NCI-H1436 treated with DMSO at 0.1 percent for 48 hours (cell line): ENCODE results near the gene ADAMTS2.

Experiments
- DNase-seq: peaks from one replicate; lab custom pipeline; 2025; lab: John Stamatoyannopoulos, UW

The ADAMTS2 gene

DNA sequence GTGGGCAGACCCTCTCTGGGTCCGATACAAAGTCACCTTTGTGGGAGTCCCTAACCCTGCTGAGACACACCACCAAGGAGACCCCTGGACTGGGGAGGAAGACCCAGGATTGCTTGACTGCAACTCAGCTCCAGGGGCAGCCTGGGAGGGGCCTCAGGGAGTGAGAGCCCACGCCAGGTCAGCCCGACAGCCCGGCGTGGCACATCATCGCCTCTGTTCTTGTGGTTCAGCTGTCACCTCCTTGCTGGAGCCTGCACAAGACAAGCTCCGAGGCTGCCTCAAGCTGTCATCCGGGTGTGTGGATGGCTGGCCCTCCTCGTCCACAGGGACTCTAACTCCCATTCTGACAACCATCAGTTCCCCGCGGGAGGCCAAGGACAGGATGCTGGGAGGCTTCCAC is 151.5 kb downstream of the ADAMTS2 start:
- no peak for DNase-seq

DNA sequence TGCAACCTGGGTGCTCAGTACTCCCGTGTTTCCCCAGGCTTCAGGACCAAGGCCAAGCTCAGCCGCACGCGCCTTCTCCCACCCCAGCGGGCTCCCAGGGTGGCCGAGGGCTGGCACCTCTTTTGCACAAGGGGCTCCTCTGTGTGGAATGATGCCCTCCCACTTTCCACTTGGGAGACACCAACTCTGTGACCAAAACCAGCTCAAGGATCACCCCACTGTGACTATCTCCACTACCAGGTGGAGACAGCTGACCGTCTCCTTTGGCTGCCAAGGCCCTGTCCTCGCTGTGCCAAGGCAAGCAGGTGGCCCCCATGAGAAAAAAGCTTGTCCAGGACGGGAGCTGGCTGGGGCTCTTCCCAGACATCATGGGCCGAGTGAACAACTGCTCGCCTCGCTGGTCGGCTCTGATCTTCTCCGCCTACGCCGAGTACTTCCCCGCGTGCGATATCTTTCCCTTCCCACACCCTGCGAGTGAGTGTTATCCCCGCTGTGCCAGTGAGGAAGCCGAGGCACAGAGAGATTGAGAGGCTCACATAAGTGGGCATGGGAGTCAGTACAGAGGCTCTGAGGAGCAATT is 152.3 kb downstream of the ADAMTS2 start:
- no peak for DNase-seq

DNA sequence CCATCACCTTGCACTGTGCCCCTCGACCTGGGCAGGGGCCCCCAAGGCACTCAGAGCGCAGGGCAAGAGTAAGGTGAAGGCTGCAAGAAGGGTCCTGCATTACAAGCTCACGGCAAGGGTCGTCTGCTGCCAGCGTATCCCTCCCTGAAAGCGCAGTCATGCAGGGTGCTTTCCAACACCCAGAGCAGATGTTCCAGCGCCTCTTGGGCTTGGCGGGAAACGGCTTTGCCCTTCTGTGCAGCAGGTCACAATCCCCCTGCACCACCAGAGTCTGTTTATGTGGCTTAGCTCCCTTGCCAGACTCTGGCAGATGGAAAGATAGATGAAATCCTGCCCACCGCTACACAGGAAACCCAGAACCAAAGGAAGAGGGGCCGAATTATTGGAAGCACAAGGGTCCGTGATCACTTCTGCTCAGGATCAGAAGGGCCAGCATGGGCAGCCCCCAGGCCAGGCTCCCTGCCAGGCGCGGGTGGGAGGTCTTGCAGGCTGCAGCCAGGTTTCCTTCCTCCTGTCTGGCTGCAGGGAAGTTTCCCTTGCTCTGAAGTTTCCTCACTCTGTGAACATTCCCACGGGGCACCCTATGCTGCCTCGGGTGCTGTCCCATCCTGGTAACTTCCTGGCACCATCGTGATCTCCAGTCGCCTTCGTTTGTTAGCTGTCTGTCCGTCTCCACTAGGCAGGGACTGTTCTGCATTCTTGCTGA is 152.9 kb downstream of the ADAMTS2 start:
- DNase-seq, result no peak

DNA sequence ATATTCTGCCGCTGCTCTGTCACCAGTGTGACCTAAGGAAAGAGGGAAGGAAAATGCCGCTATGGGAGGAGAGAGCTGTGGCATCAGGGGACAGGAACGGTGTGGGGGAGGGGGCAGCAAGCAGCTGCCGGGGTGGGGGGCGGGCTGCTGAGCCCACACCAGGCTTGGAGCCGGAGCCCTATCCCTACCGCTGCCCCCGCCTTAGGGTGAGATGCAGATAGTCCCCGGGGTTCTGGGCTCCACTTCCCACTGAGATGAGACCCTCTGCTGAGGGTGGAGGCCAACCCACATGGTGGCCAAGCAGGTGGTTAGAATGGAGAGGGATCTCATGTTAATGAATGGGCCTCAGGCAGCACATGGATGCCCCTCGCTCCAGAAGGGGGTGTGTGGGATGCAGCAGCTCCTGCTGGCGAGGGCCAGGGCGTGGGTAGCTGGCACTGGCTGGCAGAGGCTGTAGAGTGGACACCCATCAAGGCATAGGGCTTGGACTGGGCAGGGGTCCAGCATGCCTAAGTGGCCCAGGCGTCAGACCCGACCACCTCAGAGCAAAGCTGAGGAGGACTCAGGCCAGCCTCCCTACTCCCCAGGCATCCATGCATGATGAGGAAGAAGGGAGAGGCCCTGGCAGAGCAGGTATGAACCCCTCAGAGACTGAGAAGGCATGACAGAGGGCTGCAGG is 153.6 kb downstream of the ADAMTS2 start:
- DNase-seq, result no peak

DNA sequence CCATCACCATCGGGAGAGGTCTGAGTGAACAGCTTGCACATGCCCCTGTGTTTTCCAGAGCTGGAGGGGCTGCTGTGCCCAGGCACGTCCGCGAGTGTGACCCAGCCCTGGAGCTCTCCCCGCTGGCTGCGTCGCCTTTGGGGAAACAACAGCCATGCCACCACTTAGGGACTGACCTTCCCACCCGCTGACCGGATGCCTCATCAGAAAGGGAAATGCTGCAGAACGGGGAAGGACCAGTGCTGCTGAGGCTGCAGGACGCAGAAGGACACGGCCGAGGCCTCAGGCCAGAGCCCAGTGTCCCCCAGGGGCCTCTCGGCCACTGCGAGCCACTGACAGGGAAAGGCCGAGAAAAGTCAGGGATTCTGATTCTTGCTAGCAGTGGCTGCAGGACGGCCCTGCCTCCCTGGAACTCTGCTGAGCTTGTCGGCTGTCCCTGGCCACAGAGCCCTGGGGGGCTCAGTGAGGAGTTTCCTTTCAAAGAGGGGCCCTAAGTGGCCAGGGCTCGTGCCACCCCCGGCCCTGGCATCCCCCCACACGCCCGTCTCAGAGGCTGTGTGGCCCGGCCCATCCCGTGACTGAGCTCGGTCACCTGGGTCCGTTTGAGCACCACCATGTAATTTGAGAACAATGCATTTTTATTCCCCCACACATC is 154.3 kb downstream of the ADAMTS2 start:
- no peak for DNase-seq

DNA sequence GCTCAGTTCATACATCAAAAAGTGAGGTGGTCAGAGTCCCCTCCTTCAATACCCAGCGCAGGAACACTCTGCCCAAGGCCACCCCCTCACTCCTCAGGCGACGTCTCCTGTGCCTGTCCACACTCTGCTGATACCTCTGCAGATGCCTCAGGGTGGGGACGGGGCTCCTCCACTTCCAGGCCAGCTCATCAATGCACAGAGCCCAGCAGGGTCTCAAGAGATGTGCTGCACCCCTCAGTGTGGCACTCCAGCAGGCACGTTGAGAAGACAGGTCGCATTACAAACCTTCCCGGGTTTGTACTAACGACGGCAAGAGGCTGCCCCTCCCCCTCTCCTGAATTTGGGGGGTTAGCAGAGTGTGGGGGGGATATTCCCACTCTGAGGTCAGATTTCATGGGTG is 156.6 kb downstream of the ADAMTS2 start:
- DNase-seq, result no peak

DNA sequence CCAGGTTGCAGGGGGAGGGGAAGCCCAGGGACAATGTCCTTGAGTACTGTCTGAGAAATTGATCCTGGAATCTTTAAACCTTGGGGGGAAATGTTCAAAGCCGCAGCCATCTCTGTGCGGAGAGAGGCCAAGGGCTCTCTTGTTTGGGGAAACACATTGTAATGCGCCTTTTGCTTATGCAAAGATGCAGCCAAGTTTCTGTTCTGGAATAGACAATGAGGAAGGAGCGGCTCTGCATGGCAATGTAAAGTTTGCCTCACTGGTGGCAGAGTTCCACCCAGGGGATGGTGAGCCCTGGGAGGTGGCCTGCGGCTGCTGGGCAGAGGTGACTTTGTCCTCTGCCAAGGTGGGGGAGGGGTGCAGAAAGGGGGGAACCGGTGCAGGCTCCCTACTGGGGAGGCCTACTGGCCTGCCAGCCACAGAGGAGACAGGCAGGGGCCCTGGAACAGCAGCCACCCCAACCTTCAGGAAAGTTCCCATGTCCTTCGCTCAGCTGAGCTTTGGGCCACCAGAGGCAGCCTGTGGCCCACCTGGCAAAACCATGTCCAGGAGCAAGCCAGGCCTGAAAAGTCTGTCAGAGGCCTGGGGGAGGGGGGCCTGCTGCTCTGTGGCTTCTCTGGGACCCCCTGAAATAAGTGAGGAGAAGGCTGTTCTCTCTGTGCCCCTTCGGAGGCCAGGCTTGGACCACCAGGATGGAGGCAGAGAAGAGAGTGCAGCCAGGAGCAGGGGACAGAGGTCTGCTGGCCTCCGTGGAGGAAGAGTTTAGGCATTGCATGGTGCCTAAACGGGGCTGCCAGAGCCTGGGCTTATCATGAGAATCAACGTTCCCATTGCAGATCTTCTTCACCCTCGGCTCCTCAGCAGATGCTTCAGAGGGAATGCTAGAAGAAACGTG is 157.3 kb downstream of the ADAMTS2 start:
- no peak for DNase-seq

DNA sequence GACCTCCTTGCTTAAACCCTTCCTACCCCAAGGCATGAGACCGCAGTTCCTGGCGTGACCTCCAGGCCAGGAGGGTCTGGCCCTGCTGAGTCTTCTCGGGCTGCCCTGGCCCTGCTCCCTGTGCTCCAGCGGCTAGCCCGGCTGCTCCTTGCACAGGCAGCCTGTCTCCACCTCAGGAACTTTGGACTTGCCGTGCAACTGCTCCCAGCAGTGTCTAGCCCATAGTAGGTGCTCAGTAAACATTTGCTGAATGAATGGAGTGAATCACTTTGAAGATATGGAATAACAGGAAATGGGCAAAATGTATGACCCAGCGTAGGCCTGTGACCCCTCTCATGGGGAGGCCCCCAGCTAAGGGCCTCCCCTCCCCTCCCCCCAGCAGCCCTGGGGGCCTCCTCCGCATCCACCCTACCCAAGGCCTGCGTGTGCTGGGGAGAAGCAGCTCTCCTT is 158.0 kb downstream of the ADAMTS2 start:
- no peak for DNase-seq

DNA sequence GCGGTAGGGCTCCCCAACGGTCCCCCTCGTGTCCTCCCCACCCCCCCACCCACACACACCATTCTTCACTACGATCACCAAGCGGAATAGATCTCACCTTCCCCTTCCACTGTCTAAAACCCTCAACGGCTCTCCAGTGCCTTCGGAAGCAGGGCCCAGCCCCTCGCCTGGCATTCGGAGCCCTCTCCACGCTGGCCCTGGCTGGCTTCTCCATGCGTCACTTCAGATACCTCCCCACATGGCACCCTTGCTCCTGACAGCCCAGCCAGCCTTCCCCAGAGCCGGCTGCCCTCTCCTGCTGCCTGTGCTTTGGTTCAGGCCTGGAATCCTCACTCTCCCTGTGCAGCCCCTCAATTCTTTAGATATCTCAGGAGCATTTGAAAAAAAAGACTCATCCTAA is 158.5 kb downstream of the ADAMTS2 start:
- DNase-seq, result no peak

DNA sequence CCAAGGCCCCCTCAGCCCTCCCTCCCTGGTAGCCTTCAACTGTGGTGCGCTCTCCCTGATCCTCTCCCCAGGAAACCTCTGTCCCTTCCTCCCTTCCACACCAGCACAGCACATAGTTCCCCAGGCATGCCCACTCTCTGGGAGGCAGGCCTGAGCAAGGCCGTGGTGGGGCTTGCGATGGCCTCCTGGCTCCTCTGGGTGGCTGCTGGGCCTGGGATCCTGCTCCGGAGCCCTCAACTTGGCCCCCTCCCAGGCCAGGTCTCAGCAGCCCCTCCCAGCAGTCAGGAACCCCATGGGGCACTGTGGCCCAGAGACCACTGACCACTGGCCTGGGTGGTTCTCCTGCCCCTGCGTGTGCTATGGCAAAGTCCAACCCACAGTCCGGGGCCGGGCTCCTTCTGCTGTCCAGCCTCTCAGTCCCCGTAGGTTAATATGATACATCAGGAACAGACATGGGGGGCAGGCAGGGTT is 159.3 kb downstream of the ADAMTS2 start:
- no peak for DNase-seq

DNA sequence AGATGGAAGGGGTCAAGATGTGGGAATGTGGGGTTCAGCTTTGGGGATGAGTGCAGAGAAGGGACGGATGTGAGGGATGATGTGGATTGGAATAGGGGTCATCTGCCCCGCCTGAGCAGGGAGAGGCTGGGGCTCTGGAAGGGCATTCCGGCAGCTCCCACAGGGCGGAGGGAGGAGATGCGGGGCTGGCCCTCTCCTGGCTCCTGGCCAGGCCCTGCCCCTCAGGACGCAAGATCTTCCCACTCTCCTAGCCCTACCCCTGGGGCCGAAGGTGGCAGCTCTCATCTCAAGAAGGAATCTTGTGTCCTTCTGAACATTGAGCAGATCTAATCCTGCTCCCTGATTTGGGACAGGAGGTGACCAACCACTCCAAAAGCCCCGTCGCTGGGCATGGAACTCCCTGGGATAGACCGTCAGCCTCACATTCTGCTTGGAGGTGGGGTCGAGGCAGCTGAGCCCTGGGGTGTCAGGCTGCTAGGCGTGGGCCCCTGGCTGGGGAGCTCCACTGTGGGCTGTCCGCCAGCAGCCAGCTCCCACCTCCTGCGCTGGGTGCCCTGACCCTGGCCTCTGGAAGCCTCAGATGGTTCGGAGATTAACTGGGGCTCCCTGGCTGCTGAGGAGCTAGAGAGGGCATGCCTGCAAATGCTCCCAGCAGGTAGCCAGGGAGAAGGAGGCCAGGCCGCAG is 159.9 kb downstream of the ADAMTS2 start:
- no peak for DNase-seq

DNA sequence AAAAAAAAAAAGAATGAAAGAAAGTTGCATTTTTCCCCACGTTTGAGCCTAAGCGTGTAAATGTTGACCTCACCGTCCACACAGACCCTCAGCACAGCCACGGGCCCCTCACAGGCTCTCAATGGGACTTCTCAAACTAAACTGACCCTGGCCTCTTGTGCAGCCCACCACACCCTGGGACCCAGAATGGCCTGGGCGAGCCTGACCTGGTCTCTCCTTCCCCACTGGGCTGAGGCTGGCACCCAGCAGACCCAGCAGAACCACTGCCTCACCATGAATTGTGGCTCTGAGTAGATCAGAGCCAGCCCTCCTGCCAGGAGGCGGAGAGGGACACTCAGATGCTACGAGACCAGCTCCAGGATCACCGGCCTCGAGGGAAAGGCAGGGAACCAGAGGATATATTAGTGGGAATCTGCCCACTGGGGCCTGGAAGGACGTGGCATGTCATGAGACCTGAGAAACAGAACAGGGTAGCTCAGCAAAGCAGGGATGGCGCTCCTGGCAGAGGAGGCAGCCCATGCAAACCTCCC is 160.7 kb downstream of the ADAMTS2 start:
- no peak for DNase-seq

DNA sequence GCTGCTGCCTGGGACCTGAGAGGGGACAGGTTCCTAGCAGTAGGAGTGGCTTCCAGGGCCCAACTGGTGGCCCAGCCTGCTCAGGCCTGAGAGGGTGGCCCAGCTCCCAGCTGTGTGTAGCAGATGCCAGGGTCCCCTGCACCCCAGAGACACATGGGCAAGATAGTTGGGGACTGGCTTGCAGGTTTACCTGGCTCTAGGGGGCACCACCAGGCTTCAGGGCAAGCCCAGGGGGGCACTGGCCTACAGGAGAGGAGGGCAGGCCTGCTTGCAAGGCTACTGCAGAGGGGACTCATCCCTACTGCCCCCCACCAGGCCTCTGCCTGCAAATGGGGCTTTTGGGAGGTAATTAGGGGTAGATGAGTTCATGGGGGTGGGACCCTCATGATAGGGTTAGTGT is 161.8 kb downstream of the ADAMTS2 start:
- DNase-seq, result no peak

DNA sequence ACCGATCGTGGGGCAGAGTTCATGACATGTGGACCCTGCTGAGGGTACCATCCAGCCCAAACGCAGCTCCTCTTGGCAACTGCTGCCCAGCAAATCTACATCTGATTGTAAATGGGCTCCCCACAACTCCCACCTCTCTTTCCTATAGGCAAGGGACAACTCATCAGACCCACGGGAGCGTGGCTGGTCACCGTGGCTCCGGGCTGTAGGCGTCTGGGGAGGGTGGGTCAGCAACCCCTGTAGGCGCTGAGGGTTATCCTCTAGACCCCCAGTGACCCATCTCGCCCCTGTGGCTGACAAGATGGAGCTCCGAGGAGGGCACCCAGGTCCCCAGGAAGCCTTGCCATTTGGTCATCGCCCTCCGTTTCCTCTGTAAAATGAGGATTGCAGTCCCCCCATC is 162.7 kb downstream of the ADAMTS2 start:
- DNase-seq, result no peak

DNA sequence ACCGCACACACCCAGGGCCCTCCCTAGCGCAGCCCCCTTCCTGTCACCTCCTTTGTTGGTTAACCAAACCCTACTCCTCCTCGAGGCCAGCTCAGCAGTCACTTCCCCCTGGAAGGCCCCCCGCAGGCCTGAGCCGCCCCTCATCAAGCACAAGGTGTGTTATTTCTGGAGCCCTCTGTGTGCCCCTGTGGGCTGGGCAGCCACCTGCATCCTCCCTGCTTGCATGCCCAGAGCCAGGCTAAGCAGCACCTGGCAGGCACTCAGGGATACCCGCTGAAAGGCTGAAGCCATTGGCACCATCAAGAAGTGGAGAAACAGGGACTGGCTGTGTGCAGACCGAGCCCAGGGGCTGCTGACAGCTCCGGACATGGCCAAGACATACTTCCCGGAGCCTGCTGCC is 163.3 kb downstream of the ADAMTS2 start:
- DNase-seq, result no peak

DNA sequence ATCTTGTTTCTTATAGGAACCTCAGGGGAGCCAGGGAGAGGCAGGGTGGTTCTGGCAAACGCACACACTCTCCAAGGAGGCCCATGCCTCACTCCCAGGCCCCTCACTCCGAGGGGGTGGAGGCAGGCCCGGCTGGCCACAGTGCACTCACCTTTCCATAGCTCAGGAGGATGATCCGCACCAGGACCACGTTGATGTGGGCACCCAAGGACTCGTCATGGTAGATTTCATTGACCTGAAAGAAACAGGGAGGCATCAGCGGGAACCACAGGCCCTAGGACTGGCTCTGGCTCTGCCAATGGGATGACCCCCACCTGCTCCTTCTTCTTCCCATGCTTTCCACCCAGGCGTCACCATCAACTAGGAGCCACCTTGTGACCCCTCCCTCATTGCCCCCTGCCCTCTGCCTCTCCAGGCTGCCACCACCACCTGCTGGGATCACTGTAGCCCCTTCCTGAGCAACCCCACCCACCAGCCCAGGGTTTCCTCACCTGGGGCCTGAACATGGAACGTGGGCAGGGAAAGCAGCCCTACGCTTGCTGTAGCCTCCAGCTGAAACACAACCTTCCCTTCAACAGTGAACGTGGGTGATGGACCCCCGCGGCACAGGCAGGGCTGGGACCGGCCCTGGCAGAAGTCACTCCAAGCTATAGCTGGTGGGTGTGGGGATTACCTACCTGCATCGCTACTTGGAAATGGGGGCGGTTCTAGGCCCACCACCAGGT is 164.2 kb downstream of the ADAMTS2 start:
- DNase-seq, result no peak

DNA sequence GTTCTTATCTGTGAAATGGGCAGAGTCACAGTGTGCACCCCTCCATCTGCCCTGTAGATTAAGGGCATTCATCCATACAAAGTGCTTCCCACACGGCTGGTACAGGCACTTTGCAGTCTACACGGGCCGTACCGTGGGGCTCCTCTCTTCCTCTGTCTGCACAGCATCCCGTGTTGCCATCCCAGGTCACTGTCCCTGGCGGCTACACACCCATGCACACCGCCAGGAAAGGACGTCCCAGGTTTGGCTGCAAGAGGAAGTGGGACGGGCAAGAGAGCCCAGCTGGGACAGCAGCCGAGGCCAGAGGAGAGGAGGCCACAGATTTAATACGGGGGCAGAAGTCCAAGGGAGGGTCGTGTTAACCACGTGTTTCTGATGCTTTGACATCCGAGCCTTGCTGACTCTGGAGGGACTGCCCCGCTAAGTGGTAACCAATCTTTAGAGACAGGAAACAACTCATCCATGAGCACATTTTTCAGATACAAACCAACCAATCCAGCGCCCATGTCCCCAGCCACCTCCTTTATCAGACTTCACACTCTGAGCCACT is 165.1 kb downstream of the ADAMTS2 start:
- no peak for DNase-seq

DNA sequence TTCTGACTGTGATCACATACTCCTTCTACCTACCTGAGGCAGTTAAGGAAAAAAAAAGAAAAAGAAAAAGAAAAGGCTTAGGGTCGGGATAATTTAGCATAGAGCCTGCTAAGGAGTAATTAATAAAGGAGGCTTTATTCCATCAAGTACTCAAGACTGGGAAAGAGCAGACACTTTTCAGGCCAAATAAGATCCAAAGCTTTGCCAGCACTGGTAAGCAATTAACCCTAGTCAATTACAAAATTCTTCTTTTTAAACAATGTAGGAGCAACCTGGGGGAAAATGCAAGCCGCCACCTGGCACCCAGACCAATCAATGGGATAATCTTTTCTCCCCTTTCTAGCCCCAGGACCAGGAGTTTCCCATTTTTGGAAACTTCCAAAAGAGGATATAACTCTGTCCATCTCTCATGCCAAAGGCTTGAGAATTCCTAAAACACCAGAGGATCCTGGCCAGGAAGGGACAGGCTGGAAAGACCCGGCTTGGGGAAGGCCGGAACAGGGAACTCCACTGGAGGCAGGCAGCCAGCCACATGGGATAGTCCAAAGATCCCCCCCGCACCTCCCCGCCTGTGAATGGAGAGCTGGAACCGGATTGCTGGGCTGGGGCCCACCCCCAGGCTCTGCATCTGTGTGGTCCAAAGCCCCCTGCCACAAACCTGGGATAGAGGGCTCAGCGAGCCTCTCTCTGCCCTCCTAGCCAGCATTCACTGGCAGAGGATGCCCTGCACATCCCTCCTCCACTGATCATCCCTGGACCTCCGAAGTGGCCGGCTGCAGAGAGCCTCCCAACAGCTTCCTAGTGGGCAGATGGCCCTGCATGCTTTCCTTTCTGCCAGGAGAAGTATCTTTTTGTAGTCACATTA is 167.3 kb downstream of the ADAMTS2 start:
- no peak for DNase-seq
